ENCODE measurements around the gene DSCAML1. TPM values are rescaled to one million over a fixed set of nuclear protein-coding genes. Genes with fewer than 3 reads are reported as not detected.
"Not testable (repeated sequence)": the region's sequence is repeated elsewhere in the genome, so short reads cannot be mapped to it uniquely, and the experiment has no call there.

Gene DSCAML1
- total RNA-seq, 1 experiment from 2014 or later, result 0.90 TPM

- TF ChIP-seq MAX (CRISPR knock-in tag; IDR thresholded peaks at IDR 0.05) (no peak), NR2C2 (CRISPR knock-in tag; IDR thresholded peaks at IDR 0.05) (no peak)
These were observed 387.5 kb downstream of the DSCAML1 start (continued) for GRCh38 chr11:117409511-117409910.

GRCh38 chr11:117408356-117408755 lies 388.7 kb downstream of the DSCAML1 start:
- Mint-ChIP-seq H3K36me3 (peaks cover 53% of the 10 kb centered on the region), H3K9me3 (peaks cover 26% of the 10 kb centered on the region), H3K27ac (no peak overlapping the region), H3K4me3 (no peak overlapping the region), H3K4me1 (peaks cover 17% of the 10 kb centered on the region), H3K27me3 (ENCODE audit: low read depth) (peaks cover 5% of the 10 kb centered on the region; the same call in 1 of the 2 replicates)
- ATAC-seq, result no peak
- no peak for TF ChIP-seq ZNF512 (CRISPR knock-in tag; IDR thresholded peaks at IDR 0.05; ENCODE audit: borderline replicate concordance)
- no peak for TF ChIP-seq NFATC4 (CRISPR knock-in tag; IDR thresholded peaks at IDR 0.05)
- no peak for TF ChIP-seq CREB1 (CRISPR knock-in tag; IDR thresholded peaks at IDR 0.05)
- no peak for TF ChIP-seq OVOL2 (CRISPR knock-in tag; IDR thresholded peaks at IDR 0.05; ENCODE audit: borderline replicate concordance)
- TF ChIP-seq ZSCAN18 (CRISPR knock-in tag; IDR thresholded peaks at IDR 0.05), result no peak
- no peak for DNase-seq (ENCODE audit: low spot score)
- POLR2A ChIA-PET, result no interaction called here
- CTCF ChIA-PET, result interaction anchor here (10.4 kb wide), 1 partner anchor 17 kb away, joined by 103 read pairs; no protein-coding TSS in a partner anchor

GRCh38 chr11:117407016-117407415 lies 390.0 kb downstream of the DSCAML1 start:
- ChIA-PET POLR2A (no interaction called here), CTCF (no interaction called here)
- Mint-ChIP-seq H3K27me3 (ENCODE audit: low read depth) (peaks cover 5% of the 10 kb centered on the region; the same call in 1 of the 2 replicates), H3K4me3 (no peak overlapping the region), H3K27ac (no peak overlapping the region), H3K36me3 (peaks cover 60% of the 10 kb centered on the region), H3K4me1 (peaks cover 17% of the 10 kb centered on the region), H3K9me3 (peaks cover 26% of the 10 kb centered on the region)
- TF ChIP-seq USF2 (CRISPR knock-in tag; IDR thresholded peaks at IDR 0.05) (no peak), TCF7 (CRISPR knock-in tag; IDR thresholded peaks at IDR 0.05; ENCODE audit: low read depth) (no peak), MYBL2 (CRISPR knock-in tag; IDR thresholded peaks at IDR 0.05) (no peak), FOXP4 (CRISPR knock-in tag; IDR thresholded peaks at IDR 0.05) (no peak), ZNF396 (CRISPR knock-in tag; IDR thresholded peaks at IDR 0.05; ENCODE audit: borderline replicate concordance) (no peak), ZNF232 (CRISPR knock-in tag; IDR thresholded peaks at IDR 0.05) (no peak), KAT7 (CRISPR knock-in tag; IDR thresholded peaks at IDR 0.05; ENCODE audit: borderline replicate concordance) (no peak), GRHL2 (CRISPR knock-in tag; IDR thresholded peaks at IDR 0.05; ENCODE audit: insufficient replicate concordance, severe bottlenecking) (no peak), FOXP1 (CRISPR knock-in tag; IDR thresholded peaks at IDR 0.05; ENCODE audit: borderline replicate concordance) (no peak), CTCF (IDR thresholded peaks at IDR 0.05) (no peak), MAX (CRISPR knock-in tag; IDR thresholded peaks at IDR 0.05) (no peak), ATF2 (CRISPR knock-in tag; IDR thresholded peaks at IDR 0.05; ENCODE audit: borderline replicate concordance, low read depth) (no peak)
- ATAC-seq (no peak), DNase-seq (ENCODE audit: low spot score) (no peak)

- CTCF ChIA-PET; DNase-seq (ENCODE audit: low spot score); H3K27me3 Mint-ChIP-seq (ENCODE audit: low read depth); H3K4me3 Mint-ChIP-seq; POLR2A ChIA-PET; H3K27ac Mint-ChIP-seq; ATAC-seq: not testable (repeated sequence)
- peaks cover 26% of the 10 kb centered on the region for H3K9me3 Mint-ChIP-seq
- peaks cover 60% of the 10 kb centered on the region for H3K36me3 Mint-ChIP-seq
- H3K4me1 Mint-ChIP-seq, result peaks cover 12% of the 10 kb centered on the region
These were observed 391.1 kb downstream of the DSCAML1 start for GRCh38 chr11:117405898-117406297.
